Colonic mucosa (tissue), 4 donors: Measurements from ENCODE around the gene THAP7. TPM values are rescaled to one million over a fixed set of nuclear protein-coding genes. Genes with fewer than 3 reads are reported as not detected.

Source experiments
- DNase-seq: peaks from one replicate; pipeline ENCODE4 v3.0.0-alpha.2; 2020
- H3K27ac ChIP-seq: fragments of 200-600 bp; one replicate; pipeline ENCODE4 v1.8.0; 2021
- H3K27me3 ChIP-seq: fragments of 200-600 bp; one replicate; pipeline ENCODE4 v1.8.0; 2021
- H3K36me3 ChIP-seq: fragments of 200-600 bp; one replicate; pipeline ENCODE4 v1.8.0; 2021
- H3K4me1 ChIP-seq: fragments of 200-600 bp; one replicate; pipeline ENCODE4 v1.8.0; 2021; ENCODE audit warnings: mild to moderate bottlenecking
- H3K4me3 ChIP-seq: fragments of 200-600 bp; one replicate; pipeline ENCODE4 v1.8.0; 2021
- H3K9ac ChIP-seq, 2 donors: one replicate each; pipeline ENCODE4 v1.7.0; 2013; ENCODE audit warnings: control low read depth in 2 of 2, low read depth in 2 of 2, low read length in 2 of 2
- H3K9me3 ChIP-seq: fragments of 200-600 bp; one replicate; pipeline ENCODE4 v1.8.0; 2021
- CTCF ChIP-seq: fragments of 200-600 bp; IDR thresholded peaks from one replicate; pipeline ENCODE4 v1.8.0; 2022; ENCODE audit warnings: antibody characterized with exemption, mild to moderate bottlenecking
- intact Hi-C: fragments of 100-400 bp; cut with DNase I; formaldehyde crosslinking; loops from one replicate; pipeline ENCODE4 v1.14.1; 2022
- total RNA-seq, 2 donors: library from RNA; stranded (reverse); fragmentation: NEBNext Ultra II Directional in 1 of 2; extraction: Animal tissue kit (Norgen Biotek cat#: 25700) in 1 of 2; gene quantifications; one replicate each; pipeline ENCODE4 v1.2.1, GENCODE V29; 2021
- donor health status: healthy.
- donor health status: DM: no; HTN: no; CAD: no.
- donor health status: DM: no; HTN: no; CAD: no.

The THAP7 gene
- total RNA-seq, 2 donors from 2014 or later: 12.9 to 23.3 TPM

GRCh38 chr22:20992056-20992442 lies 9.9 kb downstream of the THAP7 start:
- intact Hi-C loops: no loop called here
- no peak overlapping the region for H3K9ac ChIP-seq

GRCh38 chr22:20991252-20992055 lies 10.5 kb downstream of the THAP7 start:
- no peak overlapping the region for H3K27ac ChIP-seq
- H3K9ac ChIP-seq: no peak overlapping the region
- H3K9me3 ChIP-seq: no peaks in the 10 kb centered on the region
- no peak for DNase-seq
- H3K4me3 ChIP-seq: no peak overlapping the region
- H3K27me3 ChIP-seq: no peaks in the 10 kb centered on the region
- intact Hi-C loops: no loop called here
- TF ChIP-seq CTCF: no peak
- H3K36me3 ChIP-seq: no peaks in the 10 kb centered on the region
- no peaks in the 10 kb centered on the region for H3K4me1 ChIP-seq

More at GRCh38 chr22:20992056-20992442, 9.9 kb downstream of the THAP7 start:
- Histone ChIP-seq H3K36me3 (no peaks in the 10 kb centered on the region), H3K27me3 (no peaks in the 10 kb centered on the region), H3K27ac (no peak overlapping the region), H3K4me3 (no peak overlapping the region), H3K9me3 (no peaks in the 10 kb centered on the region), H3K4me1 (no peaks in the 10 kb centered on the region)
- no peak for TF ChIP-seq CTCF
- no peak for DNase-seq

GRCh38 chr22:20990184-20991180 lies 11.4 kb downstream of the THAP7 start:
- no peak for TF ChIP-seq CTCF
- no peak overlapping the region for H3K9ac ChIP-seq
- no peaks in the 10 kb centered on the region for H3K4me1 ChIP-seq
- intact Hi-C loops: no loop called here
- no peak overlapping the region for H3K27ac ChIP-seq
- DNase-seq: no peak
- no peaks in the 10 kb centered on the region for H3K9me3 ChIP-seq
- no peaks in the 10 kb centered on the region for H3K36me3 ChIP-seq
- H3K27me3 ChIP-seq: no peaks in the 10 kb centered on the region
- H3K4me3 ChIP-seq: no peak overlapping the region

GRCh38 chr22:20989323-20990138 lies 12.4 kb downstream of the THAP7 start:
- no peak overlapping the region for H3K27ac ChIP-seq
- H3K27me3 ChIP-seq: no peaks in the 10 kb centered on the region
- no peak overlapping the region for H3K4me3 ChIP-seq
- no peaks in the 10 kb centered on the region for H3K36me3 ChIP-seq
- intact Hi-C loops: no loop called here
- no peaks in the 10 kb centered on the region for H3K9me3 ChIP-seq
- H3K9ac ChIP-seq: no peak overlapping the region
- DNase-seq: no peak
- H3K4me1 ChIP-seq: no peaks in the 10 kb centered on the region
- TF ChIP-seq CTCF: no peak
